ENCODE results near the gene CPED1.

- TF ChIP-seq CTCF (IDR thresholded peaks at IDR 0.05) (no peak), SOX15 (CRISPR knock-in tag; IDR thresholded peaks at IDR 0.05) (no peak), USF2 (CRISPR knock-in tag; IDR thresholded peaks at IDR 0.05) (no peak), OVOL2 (CRISPR knock-in tag; IDR thresholded peaks at IDR 0.05; ENCODE audit: borderline replicate concordance) (no peak), ETV6 (CRISPR knock-in tag; IDR thresholded peaks at IDR 0.05) (no peak), SP1 (CRISPR knock-in tag; conservative IDR thresholded peaks at IDR 0.05) (no peak), TP53 (CRISPR knock-in tag; IDR thresholded peaks at IDR 0.05) (no peak), FOXJ3 (CRISPR knock-in tag; IDR thresholded peaks at IDR 0.05; ENCODE audit: borderline replicate concordance) (no peak), IRF1 (CRISPR knock-in tag; IDR thresholded peaks at IDR 0.05) (no peak), ESRRA (CRISPR knock-in tag; IDR thresholded peaks at IDR 0.05; ENCODE audit: borderline replicate concordance) (no peak), ZNF416 (CRISPR knock-in tag; IDR thresholded peaks at IDR 0.05) (no peak), ZNF121 (CRISPR knock-in tag; IDR thresholded peaks at IDR 0.05) (no peak), ATF1 (CRISPR knock-in tag; IDR thresholded peaks at IDR 0.05) (no peak)
Measured at GRCh38 chr7:121020249-121020988, 31.9 kb downstream of the CPED1 start.

All from WTC11 (cell line).